ENCODE measurements around the gene CACTIN.
"Not testable (repeated sequence)": the region's sequence is repeated elsewhere in the genome, so short reads cannot be mapped to it uniquely, and the experiment has no call there.

Gene CACTIN

DNA sequence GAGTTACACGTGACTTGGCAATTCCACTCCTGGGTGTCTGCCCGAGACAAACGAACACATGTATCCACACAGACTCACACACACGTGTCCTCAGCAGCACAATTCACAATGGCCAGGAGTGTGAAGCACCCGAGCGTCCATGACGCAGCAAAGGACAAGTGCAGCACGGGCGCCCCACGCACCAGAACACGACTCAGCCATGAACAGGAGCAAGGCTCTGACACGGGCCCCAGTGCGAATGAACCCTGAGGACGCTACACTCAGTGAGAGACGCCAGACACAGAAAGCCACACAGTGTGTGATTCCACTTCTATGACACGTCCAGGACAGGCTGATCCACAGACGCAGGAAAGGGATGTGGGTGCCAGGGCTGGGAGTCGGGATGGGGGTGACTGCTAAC is 37.2 kb upstream of the CACTIN start:
- DNase-seq (ENCODE audit: low spot score), result no peak

DNA sequence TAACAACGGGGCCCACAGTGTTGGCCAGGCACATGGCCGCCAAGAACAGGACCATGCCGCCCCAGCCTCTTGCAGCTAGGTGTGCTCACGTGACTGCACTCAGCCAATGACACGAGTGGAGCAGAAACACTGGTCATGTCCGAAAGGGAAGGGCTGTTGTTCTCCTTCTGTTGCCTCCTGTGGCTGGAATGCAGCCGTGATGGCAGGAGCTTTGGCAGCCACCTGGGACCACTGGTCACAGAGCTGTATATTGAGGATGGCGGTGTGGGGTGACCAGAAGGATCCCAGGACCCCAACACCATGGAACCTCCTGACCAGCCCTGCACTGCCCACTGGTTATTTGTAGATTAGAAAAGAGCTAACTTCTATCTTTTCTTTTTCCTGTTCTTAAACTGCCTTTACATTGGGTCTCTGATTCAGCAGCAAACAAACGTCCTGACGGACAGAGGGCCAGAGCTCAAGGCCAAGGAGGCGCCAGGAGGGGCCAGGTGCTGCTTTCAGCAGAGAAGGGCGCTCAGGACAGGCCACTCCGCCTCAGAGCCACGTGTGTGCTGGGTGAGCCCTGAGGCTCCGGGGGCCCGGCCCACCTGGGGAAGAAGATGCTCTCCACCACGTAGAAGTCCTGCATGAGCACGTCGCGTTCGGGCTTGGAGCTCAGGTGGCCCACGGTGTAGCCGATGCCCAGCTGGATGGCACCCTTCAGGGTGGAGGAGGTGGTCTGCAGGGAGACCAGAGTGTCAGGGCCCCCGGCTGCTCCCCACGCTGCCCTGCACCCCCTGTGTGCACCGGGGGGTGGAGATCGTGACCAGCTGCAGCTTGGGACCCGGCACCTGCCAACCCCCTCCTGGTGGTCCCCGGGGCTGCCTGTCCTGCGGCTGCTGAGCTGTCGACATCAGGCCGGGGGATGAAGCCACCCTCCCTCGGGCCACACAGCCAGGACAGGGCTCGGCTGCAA is 35.0 kb upstream of the CACTIN start:
- no peak for DNase-seq (ENCODE audit: low spot score)

DNA sequence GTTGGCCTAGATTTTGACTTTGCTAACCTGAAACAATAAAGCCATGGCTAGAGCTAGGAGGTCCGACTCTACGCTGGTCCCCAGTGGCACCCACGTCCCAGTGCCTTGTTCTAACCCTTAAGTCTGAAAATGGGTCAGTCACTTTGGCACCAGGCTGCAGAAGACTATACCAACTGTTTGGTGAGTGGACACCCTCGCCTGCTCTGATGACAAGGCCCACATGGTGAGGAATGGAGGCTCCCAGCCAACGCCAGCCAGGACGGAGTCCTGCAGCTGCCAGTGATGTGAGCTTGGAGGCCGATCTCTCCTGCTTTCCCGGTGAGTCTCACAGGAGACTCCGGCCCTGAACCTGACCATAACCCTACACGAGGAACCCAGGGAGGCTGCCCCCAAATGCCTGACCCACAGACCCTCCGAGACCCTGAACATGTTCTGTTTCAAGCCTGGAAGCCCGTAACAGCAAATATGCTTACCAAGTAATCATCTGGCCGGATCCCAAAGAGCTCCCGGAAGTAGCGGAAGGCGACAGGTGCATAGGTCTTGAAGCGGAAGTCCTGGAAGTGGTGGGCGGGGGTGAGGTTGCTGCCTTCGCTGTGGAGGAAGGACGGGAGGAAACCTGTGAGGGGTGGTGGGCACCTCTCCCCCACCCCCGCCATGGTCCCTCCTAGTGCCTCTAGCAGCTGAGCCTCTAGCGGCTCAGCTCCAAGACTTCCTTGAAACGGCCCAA is 34.1 kb upstream of the CACTIN start:
- DNase-seq (ENCODE audit: low spot score), result no peak

DNA sequence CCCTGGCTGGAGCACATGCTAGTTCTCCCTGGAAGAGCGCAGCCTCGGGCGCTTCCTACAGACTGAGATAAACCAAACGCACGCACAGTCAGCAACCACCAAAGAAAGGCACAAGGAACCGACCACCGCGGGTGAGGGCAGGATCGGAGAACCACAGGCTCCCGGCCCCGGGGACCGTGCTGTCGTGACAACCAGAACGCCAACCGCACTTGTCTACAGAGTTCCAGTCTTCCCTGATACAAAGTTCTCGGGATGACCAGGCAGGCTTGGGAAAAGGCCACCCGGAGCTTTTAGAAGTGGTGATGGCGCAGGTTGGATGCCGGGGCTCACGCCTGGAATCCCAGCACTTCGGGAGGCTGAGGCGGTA is 33.1 kb upstream of the CACTIN start:
- no peak for DNase-seq (ENCODE audit: low spot score)

DNA sequence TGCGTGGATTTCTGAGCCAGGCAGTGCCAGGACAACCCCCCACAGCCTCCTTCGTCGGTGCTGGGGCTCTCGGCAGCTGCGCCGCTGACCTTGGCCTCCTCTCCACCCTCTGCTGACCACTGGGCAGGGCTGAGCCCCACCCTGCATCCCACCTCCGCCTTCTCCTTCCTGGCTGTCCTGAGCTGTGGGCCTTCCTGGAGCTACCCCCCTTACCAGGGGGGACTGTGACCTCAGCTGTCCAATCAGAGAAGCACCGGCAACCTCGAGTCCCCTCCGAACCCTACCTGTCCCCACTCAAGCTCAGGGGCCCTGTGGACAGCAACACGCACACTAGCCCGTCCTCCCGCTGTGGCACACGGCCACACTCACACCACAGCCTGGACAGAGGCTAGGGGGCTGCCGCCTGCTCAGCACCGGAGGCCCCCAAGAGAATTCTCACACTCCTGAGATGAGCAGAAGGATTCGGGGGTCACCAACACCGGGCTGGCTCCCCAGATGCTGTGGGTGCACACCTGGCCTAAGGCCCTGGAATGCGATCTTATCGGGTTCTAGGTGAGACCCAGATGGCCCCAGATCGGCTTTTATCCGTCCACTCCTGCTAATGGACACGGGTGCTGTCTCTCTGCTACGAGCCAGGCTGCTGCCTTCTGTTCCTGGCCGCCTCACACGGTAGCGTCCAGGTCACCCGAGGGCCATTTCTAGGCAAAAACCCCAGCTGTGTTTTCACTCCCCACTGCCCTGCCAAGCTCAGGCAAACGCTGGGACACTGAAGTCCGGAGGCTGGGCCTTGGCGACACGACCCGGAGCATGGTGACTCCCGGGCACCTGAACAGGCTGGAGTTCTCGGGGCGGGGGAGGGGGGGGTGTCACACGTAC is 32.5 kb upstream of the CACTIN start:
- DNase-seq (ENCODE audit: low spot score), result no peak

DNA sequence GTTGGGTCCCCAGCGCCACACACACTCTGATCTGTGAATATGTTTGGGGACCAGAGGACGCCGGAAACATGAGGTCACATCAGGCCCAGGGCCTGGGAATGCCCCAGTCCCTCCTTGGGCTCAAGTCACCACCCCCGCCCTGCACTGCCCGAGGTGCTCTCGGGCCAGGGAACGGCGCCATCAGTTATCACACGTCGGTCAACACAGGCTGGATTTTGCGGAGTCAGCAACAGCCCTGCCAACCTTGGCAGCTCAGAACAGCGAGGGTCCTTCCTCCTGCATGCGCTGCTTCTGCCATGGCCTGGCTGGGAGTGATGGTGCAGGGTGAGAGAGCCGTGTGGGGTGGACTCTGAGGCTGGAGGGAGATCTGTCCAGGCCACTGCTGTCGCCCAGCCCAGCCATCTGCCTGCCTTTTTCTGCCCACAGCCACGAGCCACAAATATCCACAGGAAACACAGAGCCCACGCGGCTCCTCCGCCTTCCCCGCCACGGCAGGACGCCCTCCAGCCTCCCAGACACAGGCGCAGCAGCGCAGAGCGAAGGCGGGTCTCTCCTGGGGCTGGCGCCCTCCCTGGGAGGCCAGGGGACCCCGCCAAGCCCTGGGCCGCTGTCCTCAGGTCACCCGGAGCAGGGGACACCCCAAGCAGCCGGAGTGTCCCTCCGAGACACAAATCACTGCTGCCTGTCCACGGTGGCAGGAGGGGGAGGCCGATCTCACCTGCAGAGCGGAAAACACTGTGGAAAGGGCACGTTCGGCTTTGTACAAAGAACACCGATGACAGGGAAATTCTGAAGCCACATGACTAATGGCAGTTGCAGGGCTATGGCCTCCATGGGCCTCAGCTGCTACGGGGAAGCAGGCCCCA is 31.6 kb upstream of the CACTIN start:
- DNase-seq (ENCODE audit: low spot score), result no peak

DNA sequence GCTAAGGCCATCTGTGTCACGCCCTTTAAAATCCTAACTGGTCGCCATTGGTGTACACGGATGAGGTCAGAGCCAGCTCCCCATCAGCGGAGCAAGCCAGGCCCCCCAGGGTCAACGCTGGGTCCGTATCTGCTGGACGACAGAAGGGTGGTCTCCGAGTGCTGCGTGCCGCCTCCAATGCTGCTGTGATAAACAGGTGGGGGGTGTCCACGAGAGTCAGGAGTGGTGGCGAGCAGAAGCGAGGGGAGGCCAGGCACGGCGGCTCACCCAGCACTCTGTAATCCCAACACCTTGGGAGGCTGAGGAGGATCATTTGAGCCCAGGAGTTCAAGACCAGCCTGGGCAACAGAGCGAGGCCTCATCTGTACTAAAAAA is 30.8 kb upstream of the CACTIN start:
- DNase-seq (ENCODE audit: low spot score), result no peak

DNA sequence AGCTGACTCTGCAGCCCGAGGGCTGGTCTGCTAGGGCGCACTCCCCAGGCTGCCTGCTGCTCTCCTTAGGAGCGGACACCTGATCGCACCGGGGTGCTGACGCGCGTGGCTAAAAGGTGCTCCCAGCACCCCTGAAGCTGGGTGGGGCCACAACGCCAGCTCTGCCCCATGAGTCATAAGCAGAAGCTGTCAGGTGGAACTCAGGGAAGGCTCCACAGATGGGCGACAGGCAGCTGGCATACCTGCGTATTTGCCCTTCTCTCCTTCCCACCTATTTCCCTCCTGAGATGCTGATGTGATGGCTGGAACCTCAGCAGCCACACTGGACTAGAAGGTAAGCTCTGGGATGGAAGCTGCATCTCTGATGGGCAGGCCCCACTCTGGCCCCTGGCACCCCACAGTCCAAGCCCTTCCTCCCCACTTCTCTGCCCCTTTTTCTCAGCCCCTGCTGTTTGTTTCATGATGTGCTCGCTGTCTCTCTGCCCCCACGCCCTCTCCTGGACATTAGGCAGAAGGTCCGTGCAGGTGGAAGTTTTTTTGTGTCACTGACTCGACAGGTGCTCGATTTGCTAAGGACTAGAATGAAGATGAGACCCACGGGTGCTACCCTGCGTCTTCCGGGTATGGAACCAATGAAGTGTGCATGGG is 30.3 kb upstream of the CACTIN start:
- no peak for DNase-seq (ENCODE audit: low spot score)

DNA sequence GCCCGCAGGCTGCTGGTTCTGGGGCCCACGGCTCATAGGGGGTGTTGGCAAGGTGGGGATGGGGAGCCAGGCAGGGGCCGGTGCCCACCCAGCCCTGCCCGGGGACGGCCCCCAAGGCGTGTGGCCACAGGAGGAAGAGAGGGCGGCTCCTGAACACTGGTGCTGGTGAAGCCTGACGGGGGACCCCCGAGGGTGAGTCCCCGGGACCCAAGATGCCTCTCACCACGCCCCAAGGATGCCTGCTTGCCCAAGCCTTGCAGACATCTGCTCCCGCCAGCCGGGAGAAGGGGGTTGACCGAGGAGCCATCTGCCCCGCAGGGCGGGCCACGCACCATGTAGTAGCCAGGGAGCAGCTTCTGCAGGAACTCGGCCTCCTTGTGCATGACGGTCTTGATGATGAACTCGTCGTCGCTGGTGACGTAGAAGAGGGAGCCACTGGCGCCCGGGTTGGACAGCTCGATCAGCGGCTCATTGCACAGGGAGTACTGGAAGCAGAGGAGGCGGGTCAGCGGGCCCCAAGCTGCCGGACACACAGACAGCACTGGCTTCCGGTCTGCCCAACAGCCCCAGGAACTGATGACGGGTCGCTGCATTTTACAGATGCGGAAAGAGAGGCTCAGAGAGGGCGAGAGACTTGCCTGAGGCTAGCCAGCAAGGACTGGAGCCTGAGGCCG is 29.6 kb upstream of the CACTIN start:
- DNase-seq (ENCODE audit: low spot score), result no peak

DNA sequence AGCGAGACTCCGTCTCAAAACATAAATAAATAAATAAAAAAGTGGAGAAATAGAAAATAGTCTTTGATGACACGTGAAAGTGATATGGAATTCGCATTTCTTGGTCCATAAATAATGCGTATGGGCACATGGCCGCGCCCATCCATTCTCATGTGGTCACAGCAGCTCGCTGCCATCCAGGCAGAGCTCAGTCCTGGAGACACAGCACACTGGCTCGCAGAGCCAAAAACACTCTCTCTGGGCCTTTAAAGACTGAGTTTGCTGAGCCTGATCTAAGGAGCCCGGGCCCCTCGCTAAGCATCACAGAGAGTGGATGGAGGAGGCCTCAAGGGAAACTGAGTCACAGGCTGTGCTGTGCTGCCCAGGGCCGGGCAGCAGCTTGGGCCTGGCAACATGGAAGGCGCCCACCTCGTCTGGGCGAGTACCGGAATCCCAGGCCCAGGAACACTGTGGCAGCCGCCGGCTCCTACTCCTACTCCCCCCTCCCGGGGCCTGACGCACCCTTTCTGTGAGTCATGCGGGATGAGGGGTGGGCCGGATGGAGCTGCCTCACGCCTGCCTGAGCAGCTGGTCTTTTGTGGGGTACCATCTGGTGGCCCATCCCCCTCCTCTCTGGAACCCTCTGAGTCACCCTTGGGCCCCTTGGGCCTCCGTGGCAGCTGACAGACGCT is 28.9 kb upstream of the CACTIN start:
- DNase-seq (ENCODE audit: low spot score), result peak; percentile 91

DNA sequence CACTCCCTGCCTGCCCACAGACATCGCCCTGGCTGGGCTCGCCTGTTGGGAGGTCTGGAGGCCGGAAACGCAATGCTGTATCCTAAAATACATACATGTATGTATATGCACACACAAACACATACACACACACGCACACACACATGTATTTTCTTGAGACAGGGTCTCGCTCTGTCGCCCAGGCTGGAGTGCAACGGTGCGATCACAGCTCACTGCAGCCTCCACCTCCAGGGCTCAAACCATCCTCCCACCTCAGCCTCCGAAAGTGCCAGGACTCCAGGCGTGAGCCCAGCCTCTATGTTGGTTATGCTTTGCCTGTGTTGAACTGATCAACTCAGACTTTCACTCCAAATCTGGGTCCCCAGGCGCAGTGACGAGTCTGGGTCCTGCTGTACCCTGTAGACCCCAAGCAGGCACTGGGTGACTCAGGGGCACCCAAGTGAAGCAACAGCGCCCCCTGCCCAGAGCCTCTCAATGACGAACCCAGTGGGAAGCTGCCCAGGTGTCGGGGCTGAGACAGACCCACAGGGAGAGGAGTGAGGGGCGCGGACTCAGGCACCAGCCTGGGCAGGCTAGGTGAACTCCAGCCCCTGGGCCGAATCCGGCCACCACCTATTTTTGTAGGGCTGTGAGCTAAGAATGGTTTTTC is 27.4 kb upstream of the CACTIN start:
- DNase-seq (ENCODE audit: low spot score), result no peak

DNA sequence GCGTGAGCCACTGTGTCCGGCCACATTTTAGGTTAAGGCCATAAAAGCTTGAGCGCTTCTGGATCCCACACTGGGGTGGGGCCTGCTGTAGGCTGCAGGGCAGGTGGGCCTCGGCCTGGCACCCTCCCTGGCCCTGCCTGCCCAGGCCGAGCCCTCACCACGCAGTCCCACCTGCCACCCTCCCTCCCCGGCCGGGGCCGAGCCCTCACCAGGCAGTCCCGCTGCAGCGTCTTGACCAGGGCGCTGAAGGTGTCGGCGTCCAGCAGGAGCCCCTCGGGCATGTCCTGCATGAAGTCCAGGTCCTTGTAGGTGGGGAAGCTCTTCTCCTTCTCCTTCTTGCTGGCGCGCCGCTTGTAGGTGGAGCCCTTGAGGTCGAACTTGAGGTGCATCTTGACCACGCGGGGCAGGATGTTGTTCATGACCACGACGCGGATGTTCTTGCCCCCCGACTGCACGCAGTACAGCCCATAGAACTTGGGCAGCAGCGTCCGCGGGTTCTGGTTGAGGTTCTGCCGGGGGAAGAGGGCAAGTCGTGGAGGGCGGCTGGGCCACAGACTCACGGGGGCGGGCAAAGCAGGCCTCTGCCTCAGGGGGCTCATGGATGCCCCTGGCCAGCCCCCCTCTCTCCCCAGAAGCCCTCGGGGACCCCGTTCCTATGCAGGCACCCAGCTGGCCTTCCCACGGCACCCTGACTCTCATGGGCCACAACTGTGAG is 26.6 kb upstream of the CACTIN start:
- DNase-seq (ENCODE audit: low spot score), result no peak

DNA sequence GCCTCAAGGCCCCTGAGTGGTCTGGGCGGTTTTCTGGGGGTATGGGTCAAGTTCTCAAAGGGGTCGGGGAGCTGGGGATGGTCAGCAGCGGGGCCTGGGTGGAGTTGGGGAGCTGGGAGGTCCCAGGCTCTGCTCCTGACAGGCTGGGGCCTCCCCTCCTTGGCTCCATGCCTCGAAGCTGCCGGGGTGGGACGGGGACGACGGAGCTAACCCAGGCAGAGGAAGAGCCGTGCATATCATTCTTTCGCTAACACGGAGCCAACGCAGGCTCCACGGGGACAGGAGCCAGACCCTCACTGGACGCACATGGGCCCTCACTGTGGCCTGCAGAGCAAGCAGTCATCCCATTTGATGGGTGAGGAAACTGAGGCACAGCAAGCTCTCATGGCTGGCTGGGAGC is 25.8 kb upstream of the CACTIN start:
- DNase-seq (ENCODE audit: low spot score), result no peak

DNA sequence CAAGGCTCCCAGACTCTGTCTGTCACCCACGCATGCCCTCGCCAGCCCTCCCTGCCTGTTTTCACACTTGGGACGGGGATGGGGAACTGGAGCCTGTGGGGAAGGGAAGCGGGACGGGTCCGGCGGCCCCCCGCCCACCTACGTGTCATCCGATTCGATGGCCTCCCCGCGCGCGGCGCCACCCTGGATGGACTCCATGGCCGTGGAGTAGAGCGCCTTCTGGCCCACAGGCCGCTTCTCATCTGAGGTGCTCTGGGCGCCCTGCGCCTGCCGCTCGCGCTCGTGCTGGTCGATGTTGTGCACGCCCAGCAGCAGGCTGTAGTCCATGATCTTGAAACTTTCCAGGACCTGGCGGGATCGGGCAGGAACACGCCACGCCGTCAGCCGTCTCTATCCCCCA is 25.1 kb upstream of the CACTIN start:
- DNase-seq (ENCODE audit: low spot score), result no peak

DNA sequence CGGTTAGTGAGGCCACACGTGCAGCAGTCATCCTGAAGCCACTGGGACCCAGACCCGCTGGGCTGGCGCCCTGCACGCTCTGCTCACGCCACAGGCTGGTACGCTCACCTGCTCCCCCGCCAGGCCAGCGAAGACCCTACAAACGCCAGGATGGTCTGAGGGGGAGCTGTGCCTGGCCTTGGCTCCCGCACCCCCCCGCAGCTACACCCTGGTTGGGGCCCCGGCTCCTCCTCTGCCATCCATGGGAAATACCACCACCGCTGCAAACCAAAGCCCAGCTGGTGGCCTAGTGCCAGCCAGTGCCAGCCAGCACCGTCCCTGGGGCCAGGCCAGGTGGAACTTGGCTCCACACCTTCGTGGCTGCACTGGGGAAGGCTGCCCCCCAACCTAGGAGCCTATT is 23.3 kb upstream of the CACTIN start:
- no peak for DNase-seq (ENCODE audit: low spot score)

DNA sequence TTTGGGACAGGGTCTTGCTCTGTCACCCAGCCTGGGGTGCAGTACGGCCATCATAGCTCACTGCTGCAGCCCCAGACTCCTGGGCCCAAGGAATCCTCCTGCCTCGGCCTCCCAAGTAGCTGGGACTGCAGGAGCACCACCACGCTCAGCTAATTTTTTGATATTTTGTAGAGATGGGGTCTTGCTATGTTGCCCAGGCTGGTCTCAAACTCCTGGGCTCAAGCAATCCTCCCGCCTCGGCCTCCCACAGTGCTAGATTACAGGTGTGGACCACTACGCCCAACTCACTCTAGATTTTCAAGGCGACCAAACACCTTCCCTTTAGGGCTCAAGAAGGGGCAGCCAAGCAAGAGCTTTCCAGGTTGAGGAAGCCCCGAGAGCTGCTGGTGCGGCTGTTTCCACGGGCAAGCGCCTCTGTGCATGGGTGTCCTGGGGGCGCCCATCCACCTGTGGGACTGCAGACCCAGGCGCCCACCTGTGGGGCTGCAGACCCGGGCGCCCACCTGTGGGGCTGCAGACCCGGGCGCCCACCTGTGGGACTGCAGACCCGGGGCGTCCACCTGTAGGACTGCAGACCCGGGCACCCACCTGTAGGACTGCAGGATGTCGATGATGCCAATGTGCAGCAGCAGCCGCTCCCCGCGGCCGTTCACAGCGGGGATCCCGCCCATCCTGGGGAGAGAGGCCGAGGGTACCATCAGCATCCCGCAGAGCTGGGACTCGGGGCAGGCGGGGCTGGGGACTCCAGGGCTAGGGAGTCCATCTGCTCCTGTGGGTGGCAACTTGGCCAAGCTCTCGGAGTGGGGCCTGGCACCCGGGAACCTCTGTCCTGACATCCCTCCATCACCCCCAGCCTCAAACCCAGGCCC is 21.7 kb upstream of the CACTIN start:
- DNase-seq (ENCODE audit: low spot score), result no peak

DNA sequence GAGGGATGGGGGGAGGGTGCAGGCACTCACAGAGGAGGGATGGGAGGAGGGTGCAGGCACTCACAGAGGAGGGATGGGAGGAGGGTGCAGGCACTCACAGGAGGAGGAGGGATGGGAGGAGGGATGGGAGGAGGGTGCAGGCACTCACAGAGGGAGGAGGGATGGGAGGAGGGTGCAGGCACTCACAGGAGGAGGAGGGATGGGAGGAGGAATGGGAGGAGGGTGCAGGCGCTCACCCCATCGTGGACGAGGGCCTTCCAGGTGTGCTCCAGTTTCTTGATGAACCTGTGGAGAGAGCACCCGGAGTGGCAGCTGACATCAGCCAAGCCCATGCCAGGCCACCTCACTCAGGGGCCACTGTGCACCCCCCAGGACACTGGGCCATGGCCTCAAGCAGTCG is 20.5 kb upstream of the CACTIN start:
- not testable (repeated sequence) for DNase-seq (ENCODE audit: low spot score)
